HAP-1 (cell line): ENCODE results near the gene TCF4.
A peak's percentile ranks its signal among the peaks of the same experiment; 100 is the strongest.

Source experiments
- DNase-seq, 2 experiments: peaks; one replicate each; pipeline ENCODE4 v3.0.0-alpha.2; 2016 to 2020; ENCODE audit warnings: low spot score in 2 of 2
- H3K27me3 ChIP-seq: fragments of 250-450 bp; sonication (Bioruptor Pico); 2 replicates; pipeline ENCODE4 v1.5.1; 2020; ENCODE audit warnings: low read depth, mild to moderate bottlenecking, moderate library complexity
- H3K36me3 ChIP-seq: fragments of 250-450 bp; sonication (Bioruptor Pico); replicated peaks from 2 replicates; pipeline ENCODE4 v1.5.1; 2020; ENCODE audit warnings: mild to moderate bottlenecking
- H3K4me1 ChIP-seq: fragments of 250-450 bp; sonication (Bioruptor Pico); 2 replicates; pipeline ENCODE4 v1.5.1; 2020; ENCODE audit warnings: mild to moderate bottlenecking
- H3K4me3 ChIP-seq: fragments of 250-450 bp; sonication (Bioruptor Pico); 2 replicates; pipeline ENCODE4 v1.5.1; 2020; ENCODE audit warnings: mild to moderate bottlenecking, moderate library complexity
- H3K9me3 ChIP-seq: fragments of 250-450 bp; sonication (Bioruptor Pico); 2 replicates; pipeline ENCODE4 v1.5.1; 2020; ENCODE audit warnings: mild to moderate bottlenecking, moderate library complexity
- in situ Hi-C: fragments of 300-500 bp; cut with MboI; formaldehyde crosslinking; loops from 3 replicates; pipeline ENCODE4 v1.14.3; 2020; ENCODE audit warnings: low sequenced_read_pairs, inconsistent platforms, mixed read lengths

The TCF4 gene

DNA sequence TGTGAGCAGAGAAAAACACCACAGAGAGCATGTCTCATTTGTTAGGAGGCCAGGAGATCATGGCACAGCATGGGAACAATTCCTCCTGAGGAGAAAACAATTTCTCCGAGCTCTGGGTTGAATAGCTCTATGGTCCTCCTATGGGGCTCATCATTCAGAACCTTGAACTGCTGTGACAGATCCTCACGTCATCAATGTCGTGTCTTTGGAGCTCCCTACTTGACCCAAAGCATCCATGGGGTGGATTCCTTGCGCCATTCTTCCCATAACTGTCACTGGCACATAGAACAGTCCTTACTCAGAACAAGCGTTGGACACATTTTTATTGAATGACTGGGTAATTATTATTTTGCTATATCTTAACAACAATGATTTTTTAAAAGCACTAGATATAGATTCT lies 15.8 kb upstream of the TCF4 start:
- in situ Hi-C loops = no loop called here
- DNase-seq = no peak

DNA sequence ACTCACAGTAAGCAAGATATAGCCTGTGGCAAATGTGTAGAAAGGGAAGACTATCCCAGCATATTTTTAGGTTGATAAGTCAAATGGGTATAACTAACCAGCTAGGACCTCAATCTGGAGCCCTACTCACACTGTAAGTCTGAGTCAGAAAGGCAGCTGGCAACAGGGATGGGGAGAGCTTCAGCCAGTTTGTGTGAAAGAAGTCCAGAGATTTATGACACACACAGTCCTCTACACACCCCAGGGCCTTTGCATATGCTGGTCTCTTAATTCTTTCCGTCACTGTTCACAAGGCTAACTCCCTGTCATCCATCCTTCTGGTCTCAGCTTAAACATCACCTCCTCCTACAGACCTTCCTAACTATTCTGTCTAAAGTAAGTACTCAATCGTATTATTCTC lies 5.9 kb upstream of the TCF4 start:
- H3K4me1 ChIP-seq = peaks cover 9% of the 10 kb centered on the region
- H3K36me3 ChIP-seq = no peaks in the 10 kb centered on the region
- H3K4me3 ChIP-seq = no peak overlapping the region
- in situ Hi-C loops = loop anchor here (25.0 kb wide), 1 partner anchor 182 kb away; no protein-coding TSS in a partner anchor
- no peaks in the 10 kb centered on the region for H3K9me3 ChIP-seq
- DNase-seq = no peak
- no peaks in the 10 kb centered on the region for H3K27me3 ChIP-seq

More for the DNA sequence above, 15.8 kb upstream of the TCF4 start:
- Histone ChIP-seq H3K27me3 (no peaks in the 10 kb centered on the region), H3K36me3 (no peaks in the 10 kb centered on the region), H3K4me1 (peaks cover 2% of the 10 kb centered on the region), H3K4me3 (no peak overlapping the region), H3K9me3 (no peaks in the 10 kb centered on the region)

GRCh38 chr18:55592572-55592971 lies 4.6 kb upstream of the TCF4 start:
- no peak for DNase-seq
- in situ Hi-C loops = loop anchor here (25.0 kb wide), 1 partner anchor 180 kb away; no protein-coding TSS in a partner anchor
- peaks cover 9% of the 10 kb centered on the region for H3K4me1 ChIP-seq

DNA sequence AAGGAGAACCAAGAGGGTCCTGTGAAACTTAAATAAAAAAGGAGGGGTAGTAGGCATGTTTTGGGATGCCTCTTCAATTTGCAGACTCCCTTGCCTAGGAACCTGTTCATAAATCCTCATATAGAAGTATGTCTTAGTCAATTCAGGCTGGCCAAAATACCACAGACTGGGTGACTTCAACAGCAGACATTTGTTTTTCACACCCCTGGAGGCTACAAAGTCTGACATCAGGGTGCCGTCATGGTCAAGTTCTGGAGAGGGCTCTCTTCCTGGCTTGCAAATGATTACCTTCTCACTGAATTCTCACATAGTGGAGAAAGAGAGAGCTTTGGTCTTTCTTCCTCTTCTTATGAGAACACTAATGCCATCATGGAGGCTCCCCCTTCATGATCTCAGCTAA lies 4.1 kb upstream of the TCF4 start:
- in situ Hi-C loops = loop anchor here (25.0 kb wide), 1 partner anchor 180 kb away; no protein-coding TSS in a partner anchor

More at GRCh38 chr18:55592572-55592971, 4.6 kb upstream of the TCF4 start:
- Histone ChIP-seq H3K9me3 (no peaks in the 10 kb centered on the region), H3K27me3 (no peaks in the 10 kb centered on the region), H3K36me3 (no peaks in the 10 kb centered on the region), H3K4me3 (no peak overlapping the region)

GRCh38 chr18:55589625-55590291 lies 1.8 kb upstream of the TCF4 start:
- in situ Hi-C loops = loop anchor here (25.0 kb wide), 1 partner anchor 177 kb away; no protein-coding TSS in a partner anchor
- no peaks in the 10 kb centered on the region for H3K27me3 ChIP-seq
- H3K4me1 ChIP-seq = peaks cover 24% of the 10 kb centered on the region
- DNase-seq = peak; percentile 91 to 98
- H3K4me3 ChIP-seq = peak overlapping the region; percentile 39
- H3K36me3 ChIP-seq = no peaks in the 10 kb centered on the region
- no peaks in the 10 kb centered on the region for H3K9me3 ChIP-seq

More for the DNA sequence above, 4.1 kb upstream of the TCF4 start:
- H3K4me1 ChIP-seq = peaks cover 9% of the 10 kb centered on the region
- no peak overlapping the region for H3K4me3 ChIP-seq
- H3K27me3 ChIP-seq = no peaks in the 10 kb centered on the region
- no peaks in the 10 kb centered on the region for H3K9me3 ChIP-seq
- DNase-seq = no peak
- no peaks in the 10 kb centered on the region for H3K36me3 ChIP-seq

DNA sequence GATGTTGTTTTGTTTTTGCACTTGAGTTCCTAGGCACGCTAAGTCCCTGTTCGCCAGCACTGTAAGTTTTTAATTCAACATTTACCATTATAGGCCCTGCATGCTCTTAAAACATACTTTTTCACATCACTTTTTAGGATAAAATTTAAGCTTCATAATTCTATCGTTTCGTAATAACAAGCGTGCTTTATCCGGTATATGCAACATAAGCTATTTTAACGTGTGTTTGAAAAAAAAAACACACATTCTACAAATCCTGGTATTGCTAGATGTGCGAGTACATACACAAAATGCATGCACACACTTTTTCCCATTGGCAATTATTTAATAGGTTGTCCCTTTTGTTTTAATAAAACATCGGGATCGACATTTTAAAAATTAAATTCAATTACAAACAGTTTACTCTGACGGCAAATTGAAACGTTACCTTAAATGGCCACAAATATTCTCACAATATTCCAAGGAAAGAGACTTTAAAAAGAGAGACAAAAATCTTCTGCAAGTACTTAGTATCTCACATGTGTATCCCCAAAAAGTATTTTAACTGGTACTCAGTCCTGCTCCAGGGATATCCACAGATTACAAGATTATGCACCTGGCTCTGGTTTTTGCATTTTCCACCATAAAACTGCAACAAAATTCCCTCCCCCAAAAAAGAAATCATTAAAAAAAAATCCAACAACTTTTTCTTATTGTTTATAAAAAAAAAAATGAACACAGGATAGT lies 1.0 kb upstream of the TCF4 start:
- 0 out of 2 replicates have a peak, but pooled peaks cover 4% of the 10 kb centered on the region for H3K36me3 ChIP-seq
- in situ Hi-C loops = loop anchor here (25.0 kb wide), 1 partner anchor 177 kb away; no protein-coding TSS in a partner anchor
- H3K4me1 ChIP-seq = peaks cover 31% of the 10 kb centered on the region
- peak overlapping the region; percentile 39 for H3K4me3 ChIP-seq
- H3K27me3 ChIP-seq = no peaks in the 10 kb centered on the region
- H3K9me3 ChIP-seq = no peaks in the 10 kb centered on the region
- peak in 1 of 2 experiments; percentile 34 for DNase-seq

DNA sequence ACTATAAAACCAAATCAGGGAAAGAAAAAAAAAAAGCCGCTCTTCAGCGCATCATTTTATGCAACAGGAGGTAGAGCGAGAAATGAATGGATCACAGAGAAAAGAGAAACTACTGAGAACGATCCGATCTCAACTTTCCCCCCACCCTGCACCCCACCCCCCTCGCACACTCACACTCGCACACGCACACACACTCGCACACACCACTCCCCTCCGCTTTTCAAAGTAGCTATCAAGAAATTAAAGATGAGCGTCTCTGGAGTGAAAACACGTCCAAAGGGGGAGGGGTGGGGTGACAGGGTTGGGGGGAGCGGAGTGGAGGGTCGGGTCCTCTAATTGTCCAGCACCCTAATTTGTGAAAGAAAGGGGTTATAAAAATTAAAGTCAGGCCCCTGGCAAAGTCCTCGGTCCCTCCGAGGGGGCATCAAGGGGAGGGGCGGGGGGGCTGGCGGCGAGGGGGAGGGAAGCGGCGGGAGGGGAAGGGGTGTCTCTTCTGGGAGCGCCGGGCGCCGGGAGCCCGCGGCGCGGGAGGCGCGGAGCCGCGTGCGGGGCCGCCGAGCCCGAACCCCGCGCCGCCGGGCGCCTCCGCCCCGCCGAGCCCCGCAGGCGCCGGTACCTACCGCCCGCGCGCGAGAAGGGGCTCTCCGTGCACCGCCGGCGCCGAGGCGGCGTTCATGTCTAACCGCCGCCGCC lies 428 bp downstream of the TCF4 start:
- in situ Hi-C loops = loop anchor here (25.0 kb wide), 1 partner anchor 175 kb away; no protein-coding TSS in a partner anchor

GRCh38 chr18:55585920-55586561 lies 2.0 kb downstream of the TCF4 start:
- peak overlapping the region; percentile 48 for H3K4me3 ChIP-seq
- H3K9me3 ChIP-seq = no peaks in the 10 kb centered on the region
- peak in 1 of 2 experiments; percentile 37 for DNase-seq
- 0 out of 2 replicates have a peak, but pooled peaks cover 4% of the 10 kb centered on the region for H3K36me3 ChIP-seq
- in situ Hi-C loops = loop anchor here (25.0 kb wide), 1 partner anchor 174 kb away; no protein-coding TSS in a partner anchor
- peaks cover 52% of the 10 kb centered on the region for H3K4me1 ChIP-seq
- H3K27me3 ChIP-seq = no peaks in the 10 kb centered on the region

More for the DNA sequence above, 428 bp downstream of the TCF4 start:
- Histone ChIP-seq H3K27me3 (no peaks in the 10 kb centered on the region), H3K4me1 (peaks cover 37% of the 10 kb centered on the region), H3K36me3 (0 out of 2 replicates have a peak, but pooled peaks cover 4% of the 10 kb centered on the region), H3K9me3 (no peaks in the 10 kb centered on the region), H3K4me3 (peak overlapping the region; percentile 48)
- DNase-seq = peak; percentile 41 to 58

GRCh38 chr18:55585065-55585919 lies 2.7 kb downstream of the TCF4 start:
- peak overlapping the region; percentile 48 for H3K4me3 ChIP-seq
- H3K27me3 ChIP-seq = no peaks in the 10 kb centered on the region
- H3K36me3 ChIP-seq = 0 out of 2 replicates have a peak, but pooled peaks cover 4% of the 10 kb centered on the region
- peaks cover 58% of the 10 kb centered on the region for H3K4me1 ChIP-seq
- H3K9me3 ChIP-seq = no peaks in the 10 kb centered on the region
- in situ Hi-C loops = loop anchor here (25.0 kb wide), 1 partner anchor 173 kb away; no protein-coding TSS in a partner anchor
- DNase-seq = no peak

GRCh38 chr18:55584201-55584600 lies 3.8 kb downstream of the TCF4 start:
- DNase-seq = no peak
- Histone ChIP-seq H3K4me1 (peaks cover 62% of the 10 kb centered on the region), H3K36me3 (0 out of 2 replicates have a peak, but pooled peaks cover 4% of the 10 kb centered on the region), H3K27me3 (no peaks in the 10 kb centered on the region), H3K9me3 (no peaks in the 10 kb centered on the region), H3K4me3 (no peak overlapping the region)
- in situ Hi-C loops = loop anchor here (25.0 kb wide), 1 partner anchor 172 kb away; no protein-coding TSS in a partner anchor

DNA sequence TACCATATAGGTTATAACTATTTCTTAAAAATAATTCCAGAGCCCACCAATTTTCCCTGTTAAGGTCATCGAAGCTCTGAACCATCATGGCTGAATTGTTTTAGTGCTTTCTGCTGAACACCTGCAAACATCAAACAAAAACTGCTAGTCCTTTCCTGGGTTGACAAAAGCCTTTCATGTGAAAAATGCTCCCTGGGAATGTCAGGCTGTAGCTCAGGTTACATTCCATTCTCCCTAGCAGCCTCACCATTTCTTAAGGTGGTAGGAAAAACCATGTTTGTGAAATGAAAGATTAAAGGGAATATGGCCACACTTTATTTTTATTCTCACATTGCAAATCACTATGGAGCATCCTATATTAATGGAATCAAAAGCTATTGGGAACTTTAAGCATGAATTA lies 5.7 kb downstream of the TCF4 start:
- peak; percentile 17 to 63 for DNase-seq
- H3K4me3 ChIP-seq = no peak overlapping the region
- in situ Hi-C loops = loop anchor here (25.0 kb wide), 1 partner anchor 170 kb away; no protein-coding TSS in a partner anchor
- H3K4me1 ChIP-seq = peaks cover 64% of the 10 kb centered on the region
- H3K27me3 ChIP-seq = no peaks in the 10 kb centered on the region
- 0 out of 2 replicates have a peak, but pooled peaks cover 4% of the 10 kb centered on the region for H3K36me3 ChIP-seq
- no peaks in the 10 kb centered on the region for H3K9me3 ChIP-seq
